ENCODE measurements around the gene EEF2K.
"Not testable (repeated sequence)": the region's sequence is repeated elsewhere in the genome, so short reads cannot be mapped to it uniquely, and the experiment has no call there.

The EEF2K gene

GRCh38 chr16:22297871-22298733 lies 92.0 kb downstream of the EEF2K start:
- DNase-seq, result peak; percentile 86

GRCh38 chr16:22299036-22299435 lies 93.0 kb downstream of the EEF2K start:
- no peak for DNase-seq

GRCh38 chr16:22300427-22301071 lies 94.5 kb downstream of the EEF2K start:
- peak; percentile 67 for DNase-seq

- DNase-seq, result not testable (repeated sequence)
Measured at GRCh38 chr16:22301423-22301822, 95.3 kb downstream of the EEF2K start.

- no peak for DNase-seq
Measured at GRCh38 chr16:22302776-22303363, 96.8 kb downstream of the EEF2K start.

GRCh38 chr16:22304411-22304810 lies 98.3 kb downstream of the EEF2K start:
- DNase-seq, result no peak

- no peak for DNase-seq
Measured at GRCh38 chr16:22306788-22307187, 100.7 kb downstream of the EEF2K start.

GRCh38 chr16:22307838-22308237 lies 101.8 kb downstream of the EEF2K start:
- DNase-seq, result no peak

- DNase-seq, result no peak
Measured at GRCh38 chr16:22308824-22309520, 102.9 kb downstream of the EEF2K start.

- no peak for DNase-seq
Measured at GRCh38 chr16:22311520-22311919, 105.4 kb downstream of the EEF2K start.

GRCh38 chr16:22312897-22313781 lies 107.1 kb downstream of the EEF2K start:
- DNase-seq, result no peak

GRCh38 chr16:22313876-22314470 lies 107.9 kb downstream of the EEF2K start:
- DNase-seq, result no peak

GRCh38 chr16:22314661-22315626 lies 108.9 kb downstream of the EEF2K start:
- DNase-seq, result no peak

GRCh38 chr16:22315979-22316378 lies 109.9 kb downstream of the EEF2K start:
- no peak for DNase-seq

- DNase-seq, result no peak
Measured at GRCh38 chr16:22316411-22316811, 110.3 kb downstream of the EEF2K start.

GRCh38 chr16:22317001-22317530 lies 111.0 kb downstream of the EEF2K start:
- DNase-seq, result no peak

GRCh38 chr16:22317625-22318024 lies 111.5 kb downstream of the EEF2K start:
- DNase-seq, result no peak

GRCh38 chr16:22318690-22319358 lies 112.7 kb downstream of the EEF2K start:
- peak; percentile 78 for DNase-seq

GRCh38 chr16:22320572-22321339 lies 114.7 kb downstream of the EEF2K start:
- peak; percentile 35 for DNase-seq
